ENCODE results near the gene NPRL2. TPM values are rescaled to one million over a fixed set of nuclear protein-coding genes. Genes with fewer than 3 reads are reported as not detected.

NPRL2 gene
- polyA plus RNA-seq, 4 donors = 30.3 to 36.9 (median 32.6) TPM

Other genes starting within 250 kb of the NPRL2 start
- 10 to 100 TPM; 75.1 to 81.1 (median 78.5) TPM for gene SEMA3F, start 195.5 kb downstream of the NPRL2 start, polyA plus RNA-seq (ENCODE audit: insufficient read length in 4 of 4)
- gene GNAT1, start 159.2 kb downstream of the NPRL2 start, polyA plus RNA-seq (ENCODE audit: insufficient read length in 4 of 4) = under 1 TPM in 2 of 4 donors, not detected in 2; 0.03 to 0.10 TPM
- 1 to 10 TPM; 5.0 to 9.6 (median 6.6) TPM for gene SLC38A3, start 145.5 kb downstream of the NPRL2 start, polyA plus RNA-seq (ENCODE audit: insufficient read length in 4 of 4)
- gene GNAI2, start 114.6 kb downstream of the NPRL2 start, polyA plus RNA-seq (ENCODE audit: insufficient read length in 4 of 4) = 100 to 1,000 TPM; 203 to 219 (median 207) TPM
- 100 to 1,000 TPM in 1 of 4 donors, 10 to 100 TPM in 3; 86.9 to 125 (median 92.2) TPM for gene SEMA3B, start 81.6 kb downstream of the NPRL2 start, polyA plus RNA-seq (ENCODE audit: insufficient read length in 4 of 4)
- under 1 TPM; 0.51 to 0.75 (median 0.66) TPM for gene LSMEM2, start 71.7 kb downstream of the NPRL2 start, polyA plus RNA-seq (ENCODE audit: insufficient read length in 4 of 4)
- 10 to 100 TPM; 39.6 to 50.5 (median 45.0) TPM for gene IFRD2, start 58.3 kb downstream of the NPRL2 start, polyA plus RNA-seq (ENCODE audit: insufficient read length in 4 of 4)
- gene HYAL3, start 51.4 kb downstream of the NPRL2 start, polyA plus RNA-seq (ENCODE audit: insufficient read length in 4 of 4) = 1 to 10 TPM; 3.1 to 3.8 (median 3.1) TPM
- 10 to 100 TPM in 1 of 4 donors, 1 to 10 TPM in 3; 8.6 to 10.5 (median 9.9) TPM for gene NAA80, start 51.4 kb downstream of the NPRL2 start, polyA plus RNA-seq (ENCODE audit: insufficient read length in 4 of 4)
- 1 to 10 TPM; 6.2 to 8.0 (median 6.8) TPM for gene HYAL1, start 47.2 kb downstream of the NPRL2 start, polyA plus RNA-seq (ENCODE audit: insufficient read length in 4 of 4)
- gene HYAL2, start 28.0 kb downstream of the NPRL2 start, polyA plus RNA-seq (ENCODE audit: insufficient read length in 4 of 4) = 10 to 100 TPM; 62.8 to 92.9 (median 75.5) TPM
- 10 to 100 TPM; 24.6 to 29.7 (median 27.7) TPM for gene TUSC2, start 22.6 kb downstream of the NPRL2 start, polyA plus RNA-seq (ENCODE audit: insufficient read length in 4 of 4)
- 10 to 100 TPM; 17.5 to 22.8 (median 17.8) TPM for gene RASSF1, start 9.9 kb downstream of the NPRL2 start, polyA plus RNA-seq (ENCODE audit: insufficient read length in 4 of 4)
- 1 to 10 TPM; 3.6 to 4.7 (median 3.8) TPM for gene ZMYND10, start 5.0 kb downstream of the NPRL2 start, polyA plus RNA-seq (ENCODE audit: insufficient read length in 4 of 4)
- gene CYB561D2, start 87 bp upstream of the NPRL2 start, polyA plus RNA-seq (ENCODE audit: insufficient read length in 4 of 4) = 10 to 100 TPM; 11.9 to 18.3 (median 15.3) TPM
- gene TMEM115, start 8.7 kb upstream of the NPRL2 start, polyA plus RNA-seq (ENCODE audit: insufficient read length in 4 of 4) = 10 to 100 TPM; 37.8 to 49.5 (median 38.7) TPM
- 10 to 100 TPM; 14.9 to 18.1 (median 15.2) TPM for gene CACNA2D2, start 152.9 kb upstream of the NPRL2 start, polyA plus RNA-seq (ENCODE audit: insufficient read length in 4 of 4)
- gene C3orf18, start 217.0 kb upstream of the NPRL2 start, polyA plus RNA-seq (ENCODE audit: insufficient read length in 4 of 4) = 10 to 100 TPM; 15.0 to 18.4 (median 16.8) TPM
- gene HEMK1, start 218.7 kb upstream of the NPRL2 start, polyA plus RNA-seq (ENCODE audit: insufficient read length in 4 of 4) = 10 to 100 TPM; 21.9 to 27.6 (median 23.4) TPM